Limb (tissue), 2 donors: ENCODE data around the gene ATRN.
A peak's percentile ranks its signal among the peaks of the same experiment; 100 is the strongest.
"Not testable (repeated sequence)": the region's sequence is repeated elsewhere in the genome, so short reads cannot be mapped to it uniquely, and the experiment has no call there.

Source experiments
- DNase-seq, 2 donors: peaks; one replicate each; pipeline ENCODE4 v3.0.0-alpha.2; 2016; ENCODE audit errors: extremely low spot score in 2 of 2

Gene ATRN

GRCh38 chr20:3470627-3471396 lies at the start of gene ATRN:
Gene ATRN, plus strand, starts transcription at chr20:3471018. Its CDS starts 90 bp downstream, at chr20:3471108.
- peak; percentile 87 to 96 for DNase-seq

GRCh38 chr20:3421985-3422384 lies 48.8 kb upstream of the ATRN start:
- DNase-seq = no peak

- DNase-seq = no peak
Observed at GRCh38 chr20:3423126-3423525, 47.7 kb upstream of the ATRN start.

GRCh38 chr20:3426766-3427165 lies 44.1 kb upstream of the ATRN start:
- DNase-seq = not testable (repeated sequence)

GRCh38 chr20:3430376-3431069 lies 40.3 kb upstream of the ATRN start:
- no peak for DNase-seq

GRCh38 chr20:3431109-3431508 lies 39.7 kb upstream of the ATRN start:
- DNase-seq = no peak

GRCh38 chr20:3432844-3433243 lies 38.0 kb upstream of the ATRN start:
- DNase-seq = no peak

GRCh38 chr20:3433744-3434143 lies 37.1 kb upstream of the ATRN start:
- no peak for DNase-seq

- DNase-seq = no peak
Observed at GRCh38 chr20:3434232-3434631, 36.6 kb upstream of the ATRN start.

- no peak for DNase-seq
Observed at GRCh38 chr20:3436864-3437574, 33.8 kb upstream of the ATRN start.

GRCh38 chr20:3446779-3447178 lies 24.0 kb upstream of the ATRN start:
- DNase-seq = no peak

- DNase-seq = no peak
Observed at GRCh38 chr20:3447321-3447720, 23.5 kb upstream of the ATRN start.

GRCh38 chr20:3449319-3449718 lies 21.5 kb upstream of the ATRN start:
- DNase-seq = no peak

GRCh38 chr20:3452136-3452535 lies 18.7 kb upstream of the ATRN start:
- DNase-seq = no peak

GRCh38 chr20:3452690-3453089 lies 18.1 kb upstream of the ATRN start:
- DNase-seq = no peak

- no peak for DNase-seq
Observed at GRCh38 chr20:3454831-3455230, 16.0 kb upstream of the ATRN start.

- no peak for DNase-seq
Observed at GRCh38 chr20:3456648-3457047, 14.2 kb upstream of the ATRN start.

- DNase-seq = no peak
Observed at GRCh38 chr20:3459881-3460307, 10.9 kb upstream of the ATRN start.

GRCh38 chr20:3461211-3461771 lies 9.5 kb upstream of the ATRN start:
- peak; percentile 75 to 85 for DNase-seq

GRCh38 chr20:3461911-3462677 lies 8.7 kb upstream of the ATRN start:
- no peak for DNase-seq

- DNase-seq = no peak
Observed at GRCh38 chr20:3464166-3464565, 6.7 kb upstream of the ATRN start.
